Measurements from ENCODE around the gene FRMD4A.
A peak's percentile ranks its signal among the peaks of the same experiment; 100 is the strongest.

FRMD4A gene

DNA sequence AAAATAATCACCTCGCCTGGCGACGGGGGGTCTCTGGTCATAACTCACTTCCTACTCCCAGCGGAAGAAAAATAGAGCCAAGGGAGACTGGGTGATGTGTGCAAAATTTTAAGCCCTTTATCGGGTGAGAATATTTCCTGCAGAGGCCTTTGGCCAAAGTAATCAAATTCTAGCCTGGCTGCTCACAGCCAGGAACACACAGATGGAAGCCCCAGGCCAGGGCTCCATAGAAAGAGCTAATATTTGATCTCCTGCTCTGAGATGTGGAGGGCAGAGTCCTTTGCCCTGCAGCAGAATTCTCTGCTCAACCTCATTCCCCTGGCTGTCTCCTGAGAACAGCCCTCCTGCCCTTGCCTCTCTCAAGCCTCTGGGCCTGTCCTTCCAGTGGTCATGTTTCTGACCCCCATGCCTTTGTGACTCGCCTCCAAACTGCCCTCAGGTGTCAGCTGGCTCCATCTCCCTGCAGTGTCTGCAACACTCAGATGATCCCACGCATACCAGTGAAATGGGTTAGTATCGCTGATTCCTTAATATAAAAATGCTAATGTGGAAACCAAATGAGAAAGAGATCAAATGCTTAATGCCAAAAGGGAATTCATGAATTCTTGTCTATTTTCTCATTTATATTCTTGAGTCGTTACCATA lies 34.5 kb downstream of the FRMD4A start:
- TF ChIP-seq, protein P1, sequence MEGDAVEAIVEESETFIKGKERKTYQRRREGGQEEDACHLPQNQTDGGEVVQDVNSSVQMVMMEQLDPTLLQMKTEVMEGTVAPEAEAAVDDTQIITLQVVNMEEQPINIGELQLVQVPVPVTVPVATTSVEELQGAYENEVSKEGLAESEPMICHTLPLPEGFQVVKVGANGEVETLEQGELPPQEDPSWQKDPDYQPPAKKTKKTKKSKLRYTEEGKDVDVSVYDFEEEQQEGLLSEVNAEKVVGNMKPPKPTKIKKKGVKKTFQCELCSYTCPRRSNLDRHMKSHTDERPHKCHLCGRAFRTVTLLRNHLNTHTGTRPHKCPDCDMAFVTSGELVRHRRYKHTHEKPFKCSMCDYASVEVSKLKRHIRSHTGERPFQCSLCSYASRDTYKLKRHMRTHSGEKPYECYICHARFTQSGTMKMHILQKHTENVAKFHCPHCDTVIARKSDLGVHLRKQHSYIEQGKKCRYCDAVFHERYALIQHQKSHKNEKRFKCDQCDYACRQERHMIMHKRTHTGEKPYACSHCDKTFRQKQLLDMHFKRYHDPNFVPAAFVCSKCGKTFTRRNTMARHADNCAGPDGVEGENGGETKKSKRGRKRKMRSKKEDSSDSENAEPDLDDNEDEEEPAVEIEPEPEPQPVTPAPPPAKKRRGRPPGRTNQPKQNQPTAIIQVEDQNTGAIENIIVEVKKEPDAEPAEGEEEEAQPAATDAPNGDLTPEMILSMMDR (IDR thresholded peaks at IDR 0.05; ENCODE audit: unreplicated experiment in 3 of 3) = no peak
- peaks cover 17% of the 10 kb centered on the region for H3K9me3 Mint-ChIP-seq
- H3K4me1 Mint-ChIP-seq = peaks cover 28% of the 10 kb centered on the region
- peaks cover 6% of the 10 kb centered on the region for H3K36me3 Mint-ChIP-seq (ENCODE audit: low read depth)
- H3K27me3 Mint-ChIP-seq (ENCODE audit: low read depth) = peaks cover 15% of the 10 kb centered on the region
- H3K4me3 Mint-ChIP-seq = peak overlapping the region in 1 of 3 experiments; percentile 0
- peak overlapping the region; percentile 11 to 36 (median 23) for H3K27ac Mint-ChIP-seq

DNA sequence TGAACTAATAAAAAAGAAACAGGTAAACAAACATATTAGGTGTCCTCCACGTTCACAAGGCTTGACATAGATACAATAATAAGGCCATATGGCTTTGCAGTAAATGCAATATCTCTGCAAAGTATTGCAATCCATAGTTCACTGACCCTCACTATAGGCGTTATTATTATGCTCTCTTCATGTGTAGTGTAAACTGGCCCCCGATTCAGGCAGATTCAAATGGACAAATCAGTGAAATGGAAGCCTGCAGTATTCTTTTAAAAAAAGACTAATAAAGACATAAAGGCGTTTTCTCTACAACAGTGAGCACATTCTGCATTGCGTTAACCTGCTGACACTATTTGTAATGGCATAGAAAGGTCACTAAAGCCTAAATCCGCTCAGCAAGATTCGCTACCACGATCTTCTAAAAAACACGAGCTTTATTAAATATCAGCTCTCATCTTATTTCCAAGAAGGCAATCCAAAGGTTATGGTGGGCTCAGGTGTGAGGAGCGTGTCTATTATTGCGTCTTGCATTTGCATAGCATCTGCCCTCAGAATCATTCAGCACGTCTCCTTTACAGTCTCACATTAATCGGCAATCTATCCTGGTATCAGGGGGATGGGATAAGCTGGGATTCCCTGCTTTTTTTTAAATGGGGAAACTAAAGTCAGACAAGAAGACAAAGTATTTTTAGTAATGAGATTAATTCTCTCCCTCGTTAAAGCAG lies 36.2 kb downstream of the FRMD4A start:
- Mint-ChIP-seq H3K9me3 (peaks cover 30% of the 10 kb centered on the region), H3K27me3 (ENCODE audit: low read depth) (peaks cover 15% of the 10 kb centered on the region), H3K36me3 (ENCODE audit: low read depth) (peaks cover 6% of the 10 kb centered on the region), H3K27ac (no peak overlapping the region), H3K4me1 (peaks cover 28% of the 10 kb centered on the region), H3K4me3 (no peak overlapping the region)
- TF ChIP-seq, protein P1 (IDR thresholded peaks at IDR 0.05; ENCODE audit: unreplicated experiment in 3 of 3) = no peak

DNA sequence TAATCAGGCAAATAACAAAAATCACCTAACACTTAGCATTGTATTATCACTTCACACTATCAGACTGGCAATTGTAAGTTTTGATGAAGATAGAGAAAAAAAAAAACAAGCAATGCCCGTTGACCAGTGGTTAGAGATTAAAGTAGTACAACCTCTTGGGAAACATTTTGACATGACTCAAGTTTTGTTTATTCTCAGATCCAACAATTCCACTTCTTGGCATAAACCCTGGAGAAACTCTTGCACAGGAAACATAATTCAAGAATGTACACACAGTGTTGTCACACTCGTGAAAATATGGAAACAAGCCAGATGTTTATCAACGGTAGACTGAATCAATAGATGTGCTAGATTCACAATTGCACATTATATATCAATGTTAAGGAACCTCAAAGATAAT lies 37.2 kb downstream of the FRMD4A start:
- H3K4me1 Mint-ChIP-seq = peaks cover 28% of the 10 kb centered on the region
- peaks cover 34% of the 10 kb centered on the region for H3K9me3 Mint-ChIP-seq
- peaks cover 6% of the 10 kb centered on the region for H3K36me3 Mint-ChIP-seq (ENCODE audit: low read depth)
- TF ChIP-seq, protein P1 (IDR thresholded peaks at IDR 0.05; ENCODE audit: unreplicated experiment in 3 of 3) = no peak
- H3K27me3 Mint-ChIP-seq (ENCODE audit: low read depth) = peaks cover 14% of the 10 kb centered on the region
- H3K27ac Mint-ChIP-seq = no peak overlapping the region
- H3K4me3 Mint-ChIP-seq = no peak overlapping the region

DNA sequence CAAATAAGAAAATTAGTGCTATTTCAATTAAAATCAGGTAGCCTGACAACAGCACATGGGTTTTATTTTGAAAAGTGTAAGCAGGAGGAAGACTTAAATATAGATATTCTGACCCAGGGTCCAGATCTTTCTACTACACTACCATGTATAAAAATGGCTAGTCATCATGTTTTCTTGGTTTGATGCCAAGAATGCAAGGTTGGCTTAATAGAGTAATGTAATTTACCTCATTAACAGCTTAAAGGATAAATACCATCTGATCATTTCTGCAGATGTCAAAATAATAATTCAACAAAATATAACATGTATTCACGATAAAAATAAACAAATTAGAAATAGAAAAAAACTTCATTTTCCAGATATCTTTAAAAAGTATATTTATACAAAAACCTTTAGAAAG lies 39.4 kb downstream of the FRMD4A start:
- Mint-ChIP-seq H3K4me3 (no peak overlapping the region), H3K27me3 (ENCODE audit: low read depth) (peaks cover 7% of the 10 kb centered on the region), H3K4me1 (peaks cover 35% of the 10 kb centered on the region), H3K36me3 (ENCODE audit: low read depth) (peaks cover 6% of the 10 kb centered on the region), H3K9me3 (peaks cover 36% of the 10 kb centered on the region), H3K27ac (no peak overlapping the region)
- TF ChIP-seq, protein P1 (IDR thresholded peaks at IDR 0.05; ENCODE audit: unreplicated experiment in 3 of 3) = no peak

DNA sequence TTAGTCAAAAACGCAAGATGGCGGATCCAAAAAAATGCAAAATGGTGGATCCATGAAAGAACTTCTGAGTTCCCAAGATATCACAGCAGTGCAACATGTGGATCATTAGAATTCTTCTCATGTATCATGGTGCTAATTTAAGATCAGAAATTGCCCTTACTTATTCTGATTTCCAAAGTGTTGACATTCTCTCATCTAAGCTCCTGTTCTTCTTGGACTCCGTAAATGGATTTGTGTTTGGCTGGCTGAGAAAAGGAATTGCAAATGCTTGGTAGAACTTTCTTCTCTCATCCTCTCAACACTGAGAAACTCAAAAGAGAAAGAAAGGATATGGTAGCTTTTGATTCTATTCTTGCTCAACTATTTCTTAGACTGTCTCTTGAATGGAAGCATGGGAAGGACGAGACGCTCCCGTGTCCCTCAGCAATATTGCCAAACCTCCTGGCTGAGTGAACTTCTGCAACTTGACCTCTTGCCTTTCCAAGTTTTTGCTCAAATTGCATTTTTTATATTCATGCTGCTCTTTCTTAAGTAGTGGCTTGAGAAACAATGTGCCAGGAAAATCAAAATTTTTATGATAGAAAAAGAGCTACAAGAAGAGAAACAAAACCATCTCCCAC lies 44.7 kb downstream of the FRMD4A start:
- H3K36me3 Mint-ChIP-seq (ENCODE audit: low read depth) = no peaks in the 10 kb centered on the region
- no peak overlapping the region for H3K27ac Mint-ChIP-seq
- H3K27me3 Mint-ChIP-seq (ENCODE audit: low read depth) = peaks cover 8% of the 10 kb centered on the region
- H3K4me1 Mint-ChIP-seq = peaks cover 20% of the 10 kb centered on the region
- TF ChIP-seq, protein P1 (IDR thresholded peaks at IDR 0.05; ENCODE audit: unreplicated experiment in 3 of 3) = no peak
- peaks cover 18% of the 10 kb centered on the region for H3K9me3 Mint-ChIP-seq
- no peak overlapping the region for H3K4me3 Mint-ChIP-seq

Measured in nephron (organoid).